Endometrial microvascular endothelial cells (primary cell): ENCODE measurements around the gene DHRS2. TPM values are rescaled to one million over a fixed set of nuclear protein-coding genes. Genes with fewer than 3 reads are reported as not detected.
"Not testable (repeated sequence)": the region's sequence is repeated elsewhere in the genome, so short reads cannot be mapped to it uniquely, and the experiment has no call there.

Source experiments
- in situ Hi-C: cut with HindIII; loops from 2 replicates; pipeline ENCODE4 v1.10.0; 2017; ENCODE audit warnings: low sequenced_read_pairs, low pct_unique_long_range_greater_than_20kb; ENCODE audit errors: inconsistent ontology term
- total RNA-seq: library from RNA; depleted of rRNA; stranded (reverse); fragments of >200 nt; gene quantifications from one replicate; pipeline ENCODE4 v1.2.3, GENCODE V29; 2015; ENCODE audit errors: inconsistent ontology term

Gene DHRS2
- total RNA-seq, 1 donor from 2014 or later = not detected

GRCh38 chr14:23629832-23630396 lies 6.2 kb upstream of the DHRS2 start:
- in situ Hi-C loops = no loop called here

GRCh38 chr14:23630687-23631086 lies 5.5 kb upstream of the DHRS2 start:
- in situ Hi-C loops = no loop called here

- in situ Hi-C loops = no loop called here
Measured at GRCh38 chr14:23631234-23631633, 4.9 kb upstream of the DHRS2 start.

- in situ Hi-C loops = no loop called here
Measured at GRCh38 chr14:23631702-23632460, 4.3 kb upstream of the DHRS2 start.

GRCh38 chr14:23632461-23633159 lies 3.6 kb upstream of the DHRS2 start:
- in situ Hi-C loops = no loop called here

- in situ Hi-C loops = no loop called here
Measured at GRCh38 chr14:23633160-23633701, 2.9 kb upstream of the DHRS2 start.

GRCh38 chr14:23634698-23635412 lies 1.3 kb upstream of the DHRS2 start:
- in situ Hi-C loops = not testable (repeated sequence)

- in situ Hi-C loops = not testable (repeated sequence)
Measured at GRCh38 chr14:23637312-23637654, 1.1 kb downstream of the DHRS2 start.

GRCh38 chr14:23637655-23638413 lies 1.7 kb downstream of the DHRS2 start:
- in situ Hi-C loops = not testable (repeated sequence)

- in situ Hi-C loops = no loop called here
Measured at GRCh38 chr14:23638414-23639047, 2.4 kb downstream of the DHRS2 start.

GRCh38 chr14:23639048-23639890 lies 3.1 kb downstream of the DHRS2 start:
- in situ Hi-C loops = no loop called here

GRCh38 chr14:23639891-23640523 lies 3.8 kb downstream of the DHRS2 start:
- in situ Hi-C loops = no loop called here

- in situ Hi-C loops = no loop called here
Measured at GRCh38 chr14:23640524-23641141, 4.5 kb downstream of the DHRS2 start.

GRCh38 chr14:23641180-23641914 lies 5.2 kb downstream of the DHRS2 start:
- in situ Hi-C loops = no loop called here

GRCh38 chr14:23641915-23642588 lies 5.9 kb downstream of the DHRS2 start:
- in situ Hi-C loops = no loop called here
